HepG2 (cell line): Measurements from ENCODE around the gene GNA12. TPM values are rescaled to one million over a fixed set of nuclear protein-coding genes. Genes with fewer than 3 reads are reported as not detected.
A peak's percentile ranks its signal among the peaks of the same experiment; 100 is the strongest.

Experiments
- ATAC-seq: fragments of 200-7000 bp; cut with Tn5 transposase; 3 replicates; pipeline ENCODE4 v1.9.1; 2020; ENCODE audit warnings: mild to moderate bottlenecking, moderate library complexity
- BruUV-seq: library from RNA; stranded (reverse); fragments of 400-500 nt; replicated peaks from 2 replicates; lab custom pipeline; 2021; lab: Mats Ljungman, UMichigan
- CTCF ChIA-PET: fragments of 300-600 bp; formaldehyde crosslinking; extraction: SDS; loops from one replicate; lab custom pipeline; 2021; ENCODE audit warnings: low total read pairs, inconsistent platforms, low intra/inter-chr PET ratio; lab: Yijun Ruan, JAX
- POLR2A ChIA-PET: fragments of 350-600 bp; sonication (Branson Sonifier 250); formaldehyde crosslinking; loops from one replicate; lab custom pipeline; 2020; ENCODE audit warnings: antibody characterized with exemption, inconsistent platforms; lab: Yijun Ruan, JAX
- DNase-seq: peaks from one replicate; pipeline ENCODE4 v3.0.0-alpha.2; 2015; ENCODE audit warnings: low spot score
- FAIRE-seq: peaks from 3 replicates; lab custom pipeline; 2011; peaks lifted over from hg19 to GRCh38; lab: Jason Lieb, UNC
- H2AFZ ChIP-seq: one replicate; pipeline ENCODE4 v1.6.1; 2011; ENCODE audit warnings: low read length, inconsistent platforms
- H3K27ac ChIP-seq: fragments of 300-600 bp; 3 replicates; pipeline ENCODE4 v1.8.0; 2011; ENCODE audit warnings: mixed run types, mild to moderate bottlenecking, mixed read lengths, low read length, inconsistent platforms; ENCODE audit not compliant: insufficient read depth; ENCODE audit errors: extremely low read length
- H3K27me3 ChIP-seq, 2 experiments: fragments of 200-600 bp in 1 of 2; 2 replicates in 1 of 2; 3 replicates in 1 of 2; pipeline versions ENCODE4 v1.6.0 to v1.8.0; 2011; ENCODE audit warnings: low read length in 2 of 2, mild to moderate bottlenecking in 2 of 2, moderate library complexity in 2 of 2, inconsistent platforms in 1 of 2; ENCODE audit not compliant: insufficient read depth in 2 of 2, control insufficient read depth in 1 of 2
- H3K36me3 ChIP-seq, 2 experiments: fragments of 200-600 bp in 1 of 2; replicated peaks in 1 of 2; 2 replicates in 1 of 2; 3 replicates in 1 of 2; pipeline versions ENCODE4 v1.5.1 to v1.8.0; 2011; ENCODE audit warnings: low read length in 2 of 2, inconsistent platforms in 1 of 2; ENCODE audit not compliant: insufficient read depth in 2 of 2, control insufficient read depth in 1 of 2
- H3K4me1 ChIP-seq: 2 replicates; pipeline ENCODE4 v1.5.1; 2012; ENCODE audit warnings: low read length, inconsistent platforms; ENCODE audit not compliant: insufficient read depth
- H3K4me2 ChIP-seq: 2 replicates; pipeline ENCODE4 v1.6.0; 2011; ENCODE audit warnings: low read depth, low read length, inconsistent platforms
- H3K4me3 ChIP-seq, 3 experiments: fragments of 200-600 bp in 1 of 3; sonication (generic), shearing (Covaris generic) in 1 of 3; replicated peaks in 1 of 3; 2 replicates each; pipeline ENCODE4 v1.5.1; 2011 to 2016; ENCODE audit warnings: low read length in 3 of 3, inconsistent platforms in 2 of 3, low read depth in 2 of 3, mild to moderate bottlenecking in 2 of 3, control low read depth in 1 of 3, mixed read lengths in 1 of 3; ENCODE audit not compliant: insufficient read depth in 1 of 3
- H3K79me2 ChIP-seq: one replicate; pipeline ENCODE4 v1.6.1; 2011; ENCODE audit warnings: low read length, inconsistent platforms; ENCODE audit not compliant: insufficient read depth
- H3K9ac ChIP-seq: 2 replicates; pipeline ENCODE4 v1.6.0; 2011; ENCODE audit warnings: mild to moderate bottlenecking, low read depth, low read length, inconsistent platforms; ENCODE audit not compliant: insufficient read depth
- H3K9me3 ChIP-seq: 2 replicates; pipeline ENCODE4 v1.5.1; 2012; ENCODE audit warnings: mild to moderate bottlenecking, low read length
- H4K20me1 ChIP-seq: 2 replicates; pipeline ENCODE4 v1.6.0; 2011; ENCODE audit warnings: inconsistent platforms, mild to moderate bottlenecking, low read length, moderate library complexity; ENCODE audit not compliant: insufficient read depth
- GTF3A ChIP-seq: sonication (generic); formaldehyde crosslinking; conservative IDR thresholded peaks from 2 replicates; pipeline ENCODE4 v1.4.0; 2020; ENCODE audit warnings: mild to moderate bottlenecking, missing genetic modification reagents
- HDAC1 ChIP-seq: sonication (generic); formaldehyde crosslinking; IDR thresholded peaks from 2 replicates; pipeline ENCODE4 v1.5.1; 2020; ENCODE audit warnings: mild to moderate bottlenecking, missing genetic modification reagents
- KMT2B ChIP-seq: IDR thresholded peaks from 2 replicates; pipeline ENCODE4 v1.6.1; 2016; ENCODE audit warnings: missing genetic modification reagents, missing compliant biosample characterization
- NCOA1 ChIP-seq: sonication (generic); formaldehyde crosslinking; IDR thresholded peaks from 2 replicates; pipeline ENCODE4 v1.9.0; 2021; ENCODE audit warnings: missing genetic modification reagents
- REPIN1 ChIP-seq: sonication (generic); formaldehyde crosslinking; IDR thresholded peaks from 2 replicates; pipeline ENCODE4 v1.8.0; 2022; ENCODE audit warnings: missing genetic modification reagents, low read depth, mild to moderate bottlenecking, borderline replicate concordance
- ZNF510 ChIP-seq: sonication (generic); formaldehyde crosslinking; IDR thresholded peaks from 2 replicates; pipeline ENCODE4 v1.4.0; 2020; ENCODE audit warnings: low read depth, mild to moderate bottlenecking, missing genetic modification reagents
- ZNF75D ChIP-seq: sonication (generic); formaldehyde crosslinking; IDR thresholded peaks from 2 replicates; pipeline ENCODE4 v1.8.1; 2023; ENCODE audit warnings: missing genetic modification reagents, mild to moderate bottlenecking, borderline replicate concordance
- ZNF878 ChIP-seq: sonication (generic); formaldehyde crosslinking; IDR thresholded peaks from 2 replicates; pipeline ENCODE4 v1.8.1; 2023; ENCODE audit warnings: mild to moderate bottlenecking, missing genetic modification reagents, moderate library complexity
- WGBS: methylation state at CpG from one replicate; pipeline ENCODE4 v1.1.6; 2017; ENCODE audit warnings: low lambda C conversion rate; 5-methylcytosine and 5-hydroxymethylcytosine counted together
- in situ Hi-C: cut with HindIII; loops from 2 replicates; pipeline ENCODE4 v1.10.0; 2017; ENCODE audit warnings: low pct_unique_long_range_greater_than_20kb; ENCODE audit not compliant: extremely low pct_ligation_motif_present
- intact Hi-C: fragments of 100-400 bp; cut with micrococcal nuclease; formaldehyde crosslinking; loops from one replicate; pipeline ENCODE4 v1.10.0; 2022; ENCODE audit not compliant: unreplicated experiment
- polyA plus RNA-seq, 8 experiments: library from polyadenylated mRNA; depleted of rRNA in 3 of 8; stranded (reverse) in 7 of 8; unstranded in 1 of 8; fragments of >200 nt; fragmentation: Illumina TruSeq in 4 of 8; extraction: Trizol in 4 of 8; gene quantifications; 2 replicates each; pipeline versions ENCODE4 v1.2.1 to v1.2.3, GENCODE V29; 2011 to 2016; ENCODE audit warnings: low read depth in 4 of 8, missing spikeins in 1 of 8, mixed read lengths in 1 of 8; ENCODE audit not compliant: insufficient read depth in 1 of 8
- total RNA-seq, 5 experiments: library from RNA; depleted of rRNA; stranded (reverse); fragments of >200 nt; fragmentation: Illumina TruSeq; extraction: Trizol; gene quantifications; 2 replicates each; pipeline ENCODE4 v1.2.3, GENCODE V29; 2016; ENCODE audit warnings: low read depth in 1 of 5
- TF ChIP-seq, protein P1 (sequence below): sonication (generic); formaldehyde crosslinking; IDR thresholded peaks from 2 replicates; pipeline ENCODE4 v1.5.0; 2020; ENCODE audit warnings: mild to moderate bottlenecking, low read depth, missing genetic modification reagents, borderline replicate concordance
- TF ChIP-seq, protein P2 (sequence below): sonication (generic); formaldehyde crosslinking; IDR thresholded peaks from 2 replicates; pipeline ENCODE4 v1.5.0; 2020; ENCODE audit warnings: missing genetic modification reagents
- TF ChIP-seq, protein P3 (sequence below): sonication (generic); formaldehyde crosslinking; IDR thresholded peaks from 2 replicates; pipeline ENCODE4 v1.4.0; 2020; ENCODE audit warnings: missing genetic modification reagents
- TF ChIP-seq, protein P4 (sequence below): sonication (generic); formaldehyde crosslinking; IDR thresholded peaks from 2 replicates; pipeline ENCODE4 v1.4.0; 2020; ENCODE audit warnings: missing genetic modification reagents

Gene GNA12
- total and polyA plus RNA-seq, 2 of the 13 experiments (the other 11 are each of a cell fraction or from before 2014, with no cell fraction given) = 16.2 to 50.9 TPM

DNA sequence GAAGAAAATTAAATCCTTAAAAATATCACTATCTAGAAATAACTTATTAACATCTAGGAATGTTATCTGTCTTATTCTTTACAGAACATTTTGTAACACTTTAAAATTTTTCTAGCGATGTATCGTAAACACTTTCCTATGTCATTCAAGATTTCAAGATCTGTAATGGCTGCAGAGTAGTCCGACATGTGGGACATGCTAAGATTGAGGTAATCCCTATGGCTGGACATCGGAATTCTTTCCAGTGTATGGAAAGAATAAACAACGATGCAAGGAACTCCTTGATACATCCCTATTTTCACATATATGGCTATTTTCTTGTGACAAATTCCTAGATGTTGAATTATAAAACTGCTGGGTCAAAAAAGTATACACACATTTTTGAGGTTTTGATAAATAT lies 37.5 kb downstream of the GNA12 start:
- POLR2A ChIA-PET = no interaction called here
- H3K4me1 ChIP-seq = peaks cover 84% of the 10 kb centered on the region
- H3K9me3 ChIP-seq = no peaks in the 10 kb centered on the region
- no peak for DNase-seq
- H3K36me3 ChIP-seq = no peaks in the 10 kb centered on the region
- BruUV-seq = no TSS peak
- no peak overlapping the region for H3K4me3 ChIP-seq
- in situ Hi-C loops = no loop called here
- no peaks in the 10 kb centered on the region for H3K27me3 ChIP-seq
- CTCF ChIA-PET = no interaction called here
- no peak overlapping the region for H3K4me2 ChIP-seq
- ATAC-seq = no peak
- peak overlapping the region; percentile 1 for H3K27ac ChIP-seq
- 96% methylated on average over 5 of the region's 5 CpGs for WGBS
- no peak for FAIRE-seq
- intact Hi-C loops = no loop called here
- no peak overlapping the region for H2AFZ ChIP-seq
- no peak overlapping the region for H3K9ac ChIP-seq
- no peak for TF ChIP-seq NCOA1
- TF ChIP-seq GTF3A (CRISPR knock-in tag) = no peak
- TF ChIP-seq, protein P1, sequence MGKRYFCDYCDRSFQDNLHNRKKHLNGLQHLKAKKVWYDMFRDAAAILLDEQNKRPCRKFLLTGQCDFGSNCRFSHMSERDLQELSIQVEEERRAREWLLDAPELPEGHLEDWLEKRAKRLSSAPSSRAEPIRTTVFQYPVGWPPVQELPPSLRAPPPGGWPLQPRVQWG (CRISPR knock-in tag) = no peak
- TF ChIP-seq REPIN1 (CRISPR knock-in tag) = no peak
- TF ChIP-seq ZNF75D = no peak
- TF ChIP-seq ZNF510 (CRISPR knock-in tag) = no peak
- H3K79me2 ChIP-seq = peaks cover 81% of the 10 kb centered on the region
- H4K20me1 ChIP-seq = no peaks in the 10 kb centered on the region

DNA sequence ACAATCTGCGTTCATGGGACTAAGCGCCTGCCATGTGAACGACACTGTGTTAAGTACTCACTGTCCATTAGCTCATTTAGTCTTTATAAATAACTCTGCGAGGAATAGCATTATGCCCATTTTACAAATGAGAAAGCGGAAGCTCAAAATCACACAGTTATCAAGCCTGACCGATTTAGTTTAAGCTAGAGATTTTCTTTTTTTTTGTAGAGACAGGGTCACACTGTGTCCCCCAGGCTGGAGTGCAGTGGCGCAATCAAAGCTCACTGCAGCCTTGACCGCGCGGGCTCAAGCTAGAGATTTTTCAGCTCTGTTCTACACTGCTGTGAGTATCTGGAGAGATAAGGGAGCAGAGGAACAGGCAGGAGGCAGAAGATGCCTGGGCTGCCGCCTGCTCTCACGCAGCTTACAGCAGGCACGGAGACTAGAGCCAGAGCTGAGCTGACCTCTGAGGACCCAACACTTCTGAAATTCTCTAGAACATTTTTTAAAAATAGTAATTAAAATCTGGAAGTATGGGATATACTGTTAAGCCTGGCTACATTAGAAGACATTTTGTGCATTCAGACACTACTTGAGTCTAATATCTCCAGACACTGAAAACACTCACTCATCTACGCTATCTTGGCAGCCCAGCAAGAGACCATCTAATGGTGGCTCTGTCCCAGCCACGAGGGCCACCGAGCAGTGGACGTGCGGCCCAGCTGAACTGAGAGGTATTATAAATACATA lies 38.7 kb downstream of the GNA12 start:
- CTCF ChIA-PET = no interaction called here
- TF ChIP-seq, protein P2, sequence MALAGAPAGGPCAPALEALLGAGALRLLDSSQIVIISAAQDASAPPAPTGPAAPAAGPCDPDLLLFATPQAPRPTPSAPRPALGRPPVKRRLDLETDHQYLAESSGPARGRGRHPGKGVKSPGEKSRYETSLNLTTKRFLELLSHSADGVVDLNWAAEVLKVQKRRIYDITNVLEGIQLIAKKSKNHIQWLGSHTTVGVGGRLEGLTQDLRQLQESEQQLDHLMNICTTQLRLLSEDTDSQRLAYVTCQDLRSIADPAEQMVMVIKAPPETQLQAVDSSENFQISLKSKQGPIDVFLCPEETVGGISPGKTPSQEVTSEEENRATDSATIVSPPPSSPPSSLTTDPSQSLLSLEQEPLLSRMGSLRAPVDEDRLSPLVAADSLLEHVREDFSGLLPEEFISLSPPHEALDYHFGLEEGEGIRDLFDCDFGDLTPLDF = 0 out of 2 replicates have a peak, but pooled peaks have one; percentile 18
- TF ChIP-seq, protein P3, sequence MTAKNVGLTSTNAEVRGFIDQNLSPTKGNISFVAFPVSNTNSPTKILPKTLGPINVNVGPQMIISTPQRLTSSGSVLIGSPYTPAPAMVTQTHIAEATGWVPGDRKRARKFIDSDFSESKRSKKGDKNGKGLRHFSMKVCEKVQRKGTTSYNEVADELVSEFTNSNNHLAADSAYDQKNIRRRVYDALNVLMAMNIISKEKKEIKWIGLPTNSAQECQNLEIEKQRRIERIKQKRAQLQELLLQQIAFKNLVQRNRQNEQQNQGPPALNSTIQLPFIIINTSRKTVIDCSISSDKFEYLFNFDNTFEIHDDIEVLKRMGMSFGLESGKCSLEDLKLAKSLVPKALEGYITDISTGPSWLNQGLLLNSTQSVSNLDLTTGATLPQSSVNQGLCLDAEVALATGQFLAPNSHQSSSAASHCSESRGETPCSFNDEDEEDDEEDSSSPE (CRISPR knock-in tag) = 0 out of 2 replicates have a peak, but pooled peaks have one; percentile 42
- no peak for TF ChIP-seq ZNF878 (CRISPR knock-in tag)
- TF ChIP-seq HDAC1 (CRISPR knock-in tag) = peak; percentile 75; the same call in 1 of the 2 replicates
- peak; percentile 24; the same call in 1 of the 2 replicates for TF ChIP-seq KMT2B (CRISPR knock-in tag)
- TF ChIP-seq, protein P4, sequence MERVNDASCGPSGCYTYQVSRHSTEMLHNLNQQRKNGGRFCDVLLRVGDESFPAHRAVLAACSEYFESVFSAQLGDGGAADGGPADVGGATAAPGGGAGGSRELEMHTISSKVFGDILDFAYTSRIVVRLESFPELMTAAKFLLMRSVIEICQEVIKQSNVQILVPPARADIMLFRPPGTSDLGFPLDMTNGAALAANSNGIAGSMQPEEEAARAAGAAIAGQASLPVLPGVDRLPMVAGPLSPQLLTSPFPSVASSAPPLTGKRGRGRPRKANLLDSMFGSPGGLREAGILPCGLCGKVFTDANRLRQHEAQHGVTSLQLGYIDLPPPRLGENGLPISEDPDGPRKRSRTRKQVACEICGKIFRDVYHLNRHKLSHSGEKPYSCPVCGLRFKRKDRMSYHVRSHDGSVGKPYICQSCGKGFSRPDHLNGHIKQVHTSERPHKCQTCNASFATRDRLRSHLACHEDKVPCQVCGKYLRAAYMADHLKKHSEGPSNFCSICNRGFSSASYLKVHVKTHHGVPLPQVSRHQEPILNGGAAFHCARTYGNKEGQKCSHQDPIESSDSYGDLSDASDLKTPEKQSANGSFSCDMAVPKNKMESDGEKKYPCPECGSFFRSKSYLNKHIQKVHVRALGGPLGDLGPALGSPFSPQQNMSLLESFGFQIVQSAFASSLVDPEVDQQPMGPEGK = peak; percentile 46

More for the DNA sequence above, 38.7 kb downstream of the GNA12 start:
- peak; percentile 61 for DNase-seq
- in situ Hi-C loops (no loop called here), intact Hi-C loops (no loop called here)
- no peak overlapping the region for H2AFZ ChIP-seq
- peak overlapping the region in 1 of 3 experiments; percentile 38; a peak in 2 of 6 replicates for H3K4me3 ChIP-seq
- no peaks in the 10 kb centered on the region for H3K9me3 ChIP-seq
- no peaks in the 10 kb centered on the region for H3K27me3 ChIP-seq
- H3K4me2 ChIP-seq = peak overlapping the region; percentile 98
- peak overlapping the region; percentile 97 for H3K27ac ChIP-seq
- no peaks in the 10 kb centered on the region for H4K20me1 ChIP-seq
- peak overlapping the region; percentile 35 for H3K9ac ChIP-seq
- H3K79me2 ChIP-seq = peaks cover 80% of the 10 kb centered on the region
- peak; percentile 63 for FAIRE-seq
- peaks cover 84% of the 10 kb centered on the region for H3K4me1 ChIP-seq
- peak; percentile 74 for ATAC-seq
- WGBS = 48% methylated on average over 18 of the region's 18 CpGs
- no TSS peak for BruUV-seq
- H3K36me3 ChIP-seq = no peaks in the 10 kb centered on the region; a peak in 1 of 5 replicates
- POLR2A ChIA-PET = interaction anchor here (0.6 to 3.9 kb wide), 8 partner anchors 9 to 59 kb away, joined by 3 to 54 read pairs (median 4); no protein-coding TSS in a partner anchor
